Measurements from ENCODE around the gene TIGD2.

- TF ChIP-seq POLR2A (IDR thresholded peaks at IDR 0.05) (no peak), CTCF (IDR thresholded peaks at IDR 0.05) (no peak)
Observed at GRCh38 chr4:89157488-89158024, 46.2 kb downstream of the TIGD2 start.

Measured in testis (tissue), 2 donors.